Lower lobe of right lung (tissue), 2 donors: Measurements from ENCODE around the gene TRAPPC12. TPM values are rescaled to one million over a fixed set of nuclear protein-coding genes. Genes with fewer than 3 reads are reported as not detected.
"Not testable (repeated sequence)": the region's sequence is repeated elsewhere in the genome, so short reads cannot be mapped to it uniquely, and the experiment has no call there.

Source experiments
- ATAC-seq, 2 donors: fragments of 200-7000 bp; cut with Tn5 transposase; one replicate each; pipeline ENCODE4 v1.9.1; 2020 to 2022; ENCODE audit warnings: mild to moderate bottlenecking in 2 of 2, moderate library complexity in 2 of 2
- DNase-seq: peaks from one replicate; pipeline ENCODE4 v3.0.0-alpha.2; 2020
- H3K27ac ChIP-seq: fragments of 200-600 bp; one replicate; pipeline ENCODE4 v1.8.0; 2022
- H3K27me3 ChIP-seq: fragments of 200-600 bp; one replicate; pipeline ENCODE4 v1.8.0; 2022; ENCODE audit warnings: low read depth
- H3K36me3 ChIP-seq: fragments of 200-600 bp; one replicate; pipeline ENCODE4 v1.8.0; 2022; ENCODE audit warnings: mild to moderate bottlenecking
- H3K4me1 ChIP-seq: fragments of 200-600 bp; one replicate; pipeline ENCODE4 v1.8.0; 2022
- H3K4me3 ChIP-seq: fragments of 200-600 bp; one replicate; pipeline ENCODE4 v1.8.0; 2022; ENCODE audit warnings: mild to moderate bottlenecking
- H3K9me3 ChIP-seq: fragments of 200-600 bp; one replicate; pipeline ENCODE4 v1.8.0; 2022
- intact Hi-C: fragments of 100-400 bp; cut with DNase I; formaldehyde crosslinking; loops from one replicate; pipeline ENCODE4 v1.11.0; 2022
- total RNA-seq: library from RNA; stranded (reverse); fragmentation: NEBNext Ultra II Directional; extraction: Animal tissue kit (Norgen Biotek cat#: 25700); gene quantifications from one replicate; pipeline ENCODE4 v1.2.1, GENCODE V29; 2021
- TF ChIP-seq, protein P1 (sequence below): fragments of 200-600 bp; IDR thresholded peaks from one replicate; pipeline ENCODE4 v1.8.0; 2022; ENCODE audit warnings: antibody characterized with exemption, mild to moderate bottlenecking
- donor health status: DM: no; HTN: yes; CAD: no; lungs with severe emphysema.

Gene TRAPPC12
- total RNA-seq, 1 donor from 2014 or later, result 93.8 TPM

DNA sequence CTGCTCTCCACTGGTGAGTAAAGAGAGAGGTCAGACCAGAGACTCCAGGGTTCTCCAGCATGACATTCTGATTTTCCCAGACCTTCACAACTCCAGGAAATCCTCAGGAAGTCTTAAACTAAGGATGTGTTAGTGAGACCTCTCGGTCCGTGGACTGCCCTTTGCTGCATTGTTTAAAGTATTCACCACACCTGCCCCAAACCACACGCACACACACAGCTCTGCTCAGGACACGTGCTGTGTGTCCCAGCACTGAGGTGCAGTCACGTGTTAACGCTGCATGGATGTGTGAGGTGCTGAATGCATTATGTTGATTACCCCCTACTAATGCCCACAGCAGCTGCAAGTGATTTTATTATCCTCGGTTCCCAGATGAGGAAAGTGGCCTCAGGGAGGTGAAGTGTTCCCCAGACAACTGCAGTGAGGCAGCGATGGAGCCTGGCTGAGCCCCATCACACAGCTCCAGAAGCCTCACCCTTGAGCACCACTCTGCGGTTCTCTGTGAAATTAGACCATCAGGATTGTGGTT, 68.4 kb downstream of the TRAPPC12 start:
- TF ChIP-seq, protein P1, sequence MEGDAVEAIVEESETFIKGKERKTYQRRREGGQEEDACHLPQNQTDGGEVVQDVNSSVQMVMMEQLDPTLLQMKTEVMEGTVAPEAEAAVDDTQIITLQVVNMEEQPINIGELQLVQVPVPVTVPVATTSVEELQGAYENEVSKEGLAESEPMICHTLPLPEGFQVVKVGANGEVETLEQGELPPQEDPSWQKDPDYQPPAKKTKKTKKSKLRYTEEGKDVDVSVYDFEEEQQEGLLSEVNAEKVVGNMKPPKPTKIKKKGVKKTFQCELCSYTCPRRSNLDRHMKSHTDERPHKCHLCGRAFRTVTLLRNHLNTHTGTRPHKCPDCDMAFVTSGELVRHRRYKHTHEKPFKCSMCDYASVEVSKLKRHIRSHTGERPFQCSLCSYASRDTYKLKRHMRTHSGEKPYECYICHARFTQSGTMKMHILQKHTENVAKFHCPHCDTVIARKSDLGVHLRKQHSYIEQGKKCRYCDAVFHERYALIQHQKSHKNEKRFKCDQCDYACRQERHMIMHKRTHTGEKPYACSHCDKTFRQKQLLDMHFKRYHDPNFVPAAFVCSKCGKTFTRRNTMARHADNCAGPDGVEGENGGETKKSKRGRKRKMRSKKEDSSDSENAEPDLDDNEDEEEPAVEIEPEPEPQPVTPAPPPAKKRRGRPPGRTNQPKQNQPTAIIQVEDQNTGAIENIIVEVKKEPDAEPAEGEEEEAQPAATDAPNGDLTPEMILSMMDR, result no peak
- no peaks in the 10 kb centered on the region for H3K9me3 ChIP-seq
- intact Hi-C loops, result no loop called here
- no peak overlapping the region for H3K27ac ChIP-seq
- no peak for ATAC-seq
- DNase-seq, result no peak
- H3K27me3 ChIP-seq, result no peaks in the 10 kb centered on the region
- H3K4me3 ChIP-seq, result no peak overlapping the region
- no peaks in the 10 kb centered on the region for H3K4me1 ChIP-seq
- peaks cover 62% of the 10 kb centered on the region for H3K36me3 ChIP-seq

DNA sequence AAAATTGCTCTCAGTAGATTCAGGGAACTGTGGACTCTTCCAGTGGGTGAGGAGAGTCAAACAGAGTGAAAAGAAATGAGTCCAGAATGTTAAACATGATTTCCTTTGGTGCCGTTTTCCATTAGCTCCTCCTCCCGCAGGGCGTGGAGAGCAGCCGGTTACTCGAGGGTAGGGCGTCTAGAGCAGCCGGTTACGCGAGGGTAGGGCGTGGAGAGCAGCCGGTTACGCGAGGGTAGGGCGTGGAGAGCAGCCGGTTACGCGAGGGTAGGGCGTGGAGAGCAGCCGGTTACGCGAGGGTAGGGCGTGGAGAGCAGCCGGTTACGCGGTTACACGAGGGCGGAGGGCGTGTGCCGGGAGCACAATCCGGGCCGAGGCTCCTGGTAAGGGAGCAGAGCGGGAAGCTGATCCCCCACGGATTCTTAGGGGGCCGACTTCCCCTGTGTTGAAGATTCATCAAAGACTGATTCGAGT, 69.0 kb downstream of the TRAPPC12 start:
- H3K27ac ChIP-seq, intact Hi-C loops, ATAC-seq, H3K9me3 ChIP-seq, H3K27me3 ChIP-seq, H3K4me3 ChIP-seq, H3K4me1 ChIP-seq, DNase-seq: not testable (repeated sequence)
- peaks cover 60% of the 10 kb centered on the region for H3K36me3 ChIP-seq

DNA sequence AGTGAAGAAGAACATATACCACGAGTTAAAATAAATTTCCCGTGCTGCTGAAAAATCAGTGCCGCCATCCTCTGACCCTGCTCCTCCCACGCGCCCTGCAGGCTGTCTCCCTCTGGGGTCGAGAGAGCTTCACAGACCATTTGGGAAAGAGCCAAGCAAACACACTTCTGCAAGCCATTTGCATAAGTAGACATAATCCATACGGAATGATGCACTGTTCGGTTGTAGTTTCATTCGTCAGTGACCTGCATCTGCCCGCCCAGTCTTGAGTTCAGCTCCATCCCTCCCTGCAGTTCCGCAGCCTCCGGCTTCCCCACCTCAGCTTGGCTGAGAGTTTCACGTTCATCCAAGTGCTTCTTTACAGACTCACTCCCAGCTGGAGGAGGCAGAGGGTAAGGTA, 69.6 kb downstream of the TRAPPC12 start:
- H3K27ac ChIP-seq, result no peak overlapping the region
- H3K27me3 ChIP-seq, result no peaks in the 10 kb centered on the region
- no peak for DNase-seq
- no peak for ATAC-seq
- H3K4me1 ChIP-seq, result no peaks in the 10 kb centered on the region
- no peaks in the 10 kb centered on the region for H3K9me3 ChIP-seq
- H3K4me3 ChIP-seq, result no peak overlapping the region
- peaks cover 54% of the 10 kb centered on the region for H3K36me3 ChIP-seq
- intact Hi-C loops, result no loop called here
- TF ChIP-seq, protein P1, result no peak

DNA sequence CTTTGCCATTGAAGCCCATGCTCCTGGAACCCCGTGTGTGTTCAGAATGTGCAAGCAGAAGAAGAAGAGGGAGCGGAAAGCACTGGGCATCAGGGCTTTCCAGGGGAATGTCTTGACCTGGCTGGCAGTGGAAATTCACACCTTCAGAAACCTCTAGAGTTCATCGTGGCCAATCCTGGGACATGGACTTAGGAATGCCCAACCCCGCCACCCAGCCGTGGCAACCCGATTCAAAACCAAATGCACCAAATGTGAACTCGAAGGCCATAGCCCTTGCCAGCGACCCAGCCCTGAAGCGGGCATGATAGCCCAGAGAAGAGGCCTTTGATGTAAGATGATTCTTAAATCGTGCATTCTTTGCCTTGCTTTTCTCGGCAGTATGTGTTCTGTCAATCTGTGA, 70.4 kb downstream of the TRAPPC12 start:
- TF ChIP-seq, protein P1, result no peak
- intact Hi-C loops, result no loop called here
- no peak overlapping the region for H3K4me3 ChIP-seq
- peaks cover 46% of the 10 kb centered on the region for H3K36me3 ChIP-seq
- H3K27ac ChIP-seq, result no peak overlapping the region
- no peaks in the 10 kb centered on the region for H3K9me3 ChIP-seq
- H3K27me3 ChIP-seq, result no peaks in the 10 kb centered on the region
- DNase-seq (no peak), ATAC-seq (no peak)
- H3K4me1 ChIP-seq, result no peaks in the 10 kb centered on the region

DNA sequence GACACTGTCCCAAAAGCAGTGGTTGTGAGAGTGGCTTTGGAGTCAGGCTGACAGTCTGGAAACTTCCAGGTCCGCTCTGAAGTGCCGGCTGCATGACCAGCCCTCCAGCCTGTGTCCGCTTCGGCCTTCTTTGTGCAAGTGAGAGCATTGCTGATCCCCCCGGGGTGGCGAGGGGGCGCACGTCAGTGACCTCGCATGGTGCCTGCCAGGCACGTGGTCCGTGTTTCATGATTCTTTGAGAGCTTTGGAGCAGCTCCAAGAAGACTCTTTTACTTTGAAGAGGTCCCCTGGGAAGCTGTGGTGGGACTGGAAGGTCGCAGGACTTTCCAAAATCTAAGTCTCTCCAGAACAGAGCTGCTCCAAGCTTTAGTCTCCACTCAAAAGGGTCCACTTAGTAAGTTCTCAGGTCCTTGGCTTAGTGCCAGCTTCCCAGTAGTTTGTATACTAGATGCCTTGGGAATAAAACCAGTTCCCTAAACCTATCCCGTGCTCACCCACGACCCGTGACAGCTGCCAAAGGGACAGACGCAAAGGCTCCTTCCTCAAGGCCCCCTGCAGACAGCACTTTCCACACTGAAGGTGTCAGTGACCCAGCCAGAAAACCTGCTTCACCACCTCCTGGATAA, 71.0 kb downstream of the TRAPPC12 start:
- H3K4me3 ChIP-seq, result no peak overlapping the region
- TF ChIP-seq, protein P1, result no peak
- H3K27me3 ChIP-seq, result no peaks in the 10 kb centered on the region
- H3K9me3 ChIP-seq, result no peaks in the 10 kb centered on the region
- no peak for DNase-seq
- intact Hi-C loops, result no loop called here
- no peak overlapping the region for H3K27ac ChIP-seq
- ATAC-seq, result no peak
- peaks cover 41% of the 10 kb centered on the region for H3K36me3 ChIP-seq
- H3K4me1 ChIP-seq, result no peaks in the 10 kb centered on the region

DNA sequence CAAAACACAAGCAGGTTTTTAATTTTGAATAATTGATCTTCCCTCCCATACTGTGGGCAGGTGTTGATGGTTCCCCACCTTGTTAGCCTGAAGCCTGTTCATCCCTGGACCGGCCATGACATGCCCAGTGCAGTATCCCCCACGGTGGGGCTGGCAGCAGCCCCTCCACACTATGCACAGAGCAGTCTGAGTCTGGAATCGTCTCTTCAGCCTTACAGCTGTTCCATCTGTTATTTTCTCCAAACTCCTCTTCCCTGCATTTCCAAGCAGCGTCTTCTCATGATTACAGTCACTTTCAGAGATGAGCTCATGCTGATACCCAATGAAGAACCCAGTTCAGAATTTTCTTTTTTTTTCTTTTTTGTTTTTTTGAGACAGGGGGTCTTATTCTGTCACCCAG, 71.7 kb downstream of the TRAPPC12 start:
- H3K4me3 ChIP-seq, result no peak overlapping the region
- no peaks in the 10 kb centered on the region for H3K27me3 ChIP-seq
- TF ChIP-seq, protein P1, result no peak
- intact Hi-C loops, result no loop called here
- H3K9me3 ChIP-seq, result no peaks in the 10 kb centered on the region
- ATAC-seq, result no peak
- H3K4me1 ChIP-seq, result no peaks in the 10 kb centered on the region
- H3K36me3 ChIP-seq, result peaks cover 38% of the 10 kb centered on the region
- DNase-seq, result no peak
- no peak overlapping the region for H3K27ac ChIP-seq
